Stimulated activated CD8-positive, alpha-beta memory T cell treated with anti-CD3 and anti-CD28 coated beads, Interleukin-2, amount 100 ng/mL, for 48 hours (primary cell): ENCODE data around the gene DPF1.
A peak's percentile ranks its signal among the peaks of the same experiment; 100 is the strongest.
"Not testable (repeated sequence)": the region's sequence is repeated elsewhere in the genome, so short reads cannot be mapped to it uniquely, and the experiment has no call there.

Experiments
- DNase-seq, 2 donors: peaks; one replicate each; pipeline ENCODE4 v3.0.0-alpha.2; 2020; ENCODE audit warnings: low read depth in 2 of 2

DPF1 gene

DNA sequence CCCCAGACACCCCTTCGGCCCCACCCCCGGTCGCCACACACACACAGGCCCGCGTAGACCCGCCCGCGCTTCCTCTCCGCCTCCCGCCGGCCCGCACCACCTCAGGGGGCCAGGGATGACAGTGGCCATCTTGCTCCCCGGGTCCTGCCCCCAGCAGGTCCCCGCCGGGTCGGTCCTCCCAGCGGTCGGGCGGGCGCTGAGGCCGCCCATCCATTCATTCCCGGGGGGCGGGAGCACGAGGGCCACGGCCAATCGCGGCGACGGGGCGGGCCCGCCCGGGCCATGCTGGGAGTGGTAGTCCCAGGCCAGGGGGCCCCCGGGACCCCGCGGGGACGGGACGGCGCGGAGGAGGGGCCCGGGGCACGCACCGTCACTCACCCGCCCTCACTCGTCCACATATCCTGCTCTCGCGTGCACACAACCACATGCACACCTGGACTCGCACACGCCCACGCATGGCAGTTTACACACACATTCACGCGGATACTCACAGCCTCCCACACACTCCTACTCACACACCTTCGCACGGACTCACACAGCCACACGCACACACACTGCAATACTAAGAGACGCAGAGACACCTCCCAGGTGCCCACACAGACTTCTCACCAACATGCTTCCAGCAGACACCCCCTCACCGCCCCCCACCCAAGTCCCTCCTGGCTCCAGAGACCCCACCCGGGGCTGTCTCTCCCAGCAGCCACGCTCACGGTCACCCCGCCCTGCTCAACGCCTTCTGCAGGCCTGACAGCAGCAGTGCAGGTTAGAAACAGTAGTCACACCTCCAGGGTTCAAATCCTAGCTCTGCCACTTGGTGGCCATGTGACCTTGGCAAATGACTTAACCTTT lies at the start of gene DPF1:
TSS of gene DPF1 (minus strand) at position 209 of the 849 bp plus-strand sequence. CDS start at position 129, 80 bp downstream.
- peak; percentile 41 to 66 for DNase-seq

DNA sequence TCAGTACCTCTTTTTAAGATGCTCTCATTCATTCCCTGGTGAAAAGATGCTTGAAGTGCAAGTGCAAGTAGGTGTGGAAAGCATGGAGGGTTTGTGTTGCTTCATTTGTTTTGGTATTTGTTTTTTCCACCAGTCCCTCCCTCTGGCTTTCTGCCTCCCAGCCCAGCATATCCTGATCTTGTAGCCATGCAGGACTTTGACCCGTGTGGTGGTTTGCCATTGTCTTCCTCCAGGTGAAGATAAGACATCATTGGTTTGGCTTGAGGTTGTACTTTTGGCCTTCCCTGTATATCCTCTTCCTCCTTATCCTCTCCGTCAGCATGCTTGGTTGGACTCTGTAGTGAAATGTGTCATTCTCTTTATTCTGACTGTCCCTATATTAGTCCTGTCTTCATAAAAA lies 49.5 kb upstream of the DPF1 start:
- no peak for DNase-seq

DNA sequence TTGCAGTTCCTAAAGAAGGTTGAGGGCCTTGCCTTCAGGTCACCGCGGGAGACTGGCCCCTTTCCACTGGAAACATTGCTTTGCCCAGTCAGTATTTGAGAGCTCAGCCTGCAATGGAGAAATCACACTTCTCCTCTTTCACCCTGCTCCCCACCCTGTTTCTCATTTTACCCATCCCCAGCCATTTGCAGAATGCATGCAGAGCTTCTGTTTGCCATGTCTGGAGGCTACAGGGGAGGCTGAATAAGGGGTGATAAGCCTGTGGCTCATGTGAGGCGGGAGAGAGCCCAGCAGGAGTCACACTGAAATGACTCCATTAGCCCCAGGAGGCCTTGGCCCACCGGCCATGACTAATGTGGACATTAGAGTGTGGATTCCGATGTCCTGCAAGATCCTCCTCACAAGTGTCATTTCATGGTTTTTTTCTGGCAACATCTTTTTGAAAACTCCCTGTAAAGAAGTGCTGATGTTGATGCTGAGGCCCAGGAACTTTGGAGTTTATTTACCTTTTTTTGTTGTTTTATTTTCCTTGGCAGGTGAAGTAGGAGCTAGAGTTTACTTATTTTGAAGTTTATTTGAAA lies 46.7 kb upstream of the DPF1 start:
- no peak for DNase-seq

DNA sequence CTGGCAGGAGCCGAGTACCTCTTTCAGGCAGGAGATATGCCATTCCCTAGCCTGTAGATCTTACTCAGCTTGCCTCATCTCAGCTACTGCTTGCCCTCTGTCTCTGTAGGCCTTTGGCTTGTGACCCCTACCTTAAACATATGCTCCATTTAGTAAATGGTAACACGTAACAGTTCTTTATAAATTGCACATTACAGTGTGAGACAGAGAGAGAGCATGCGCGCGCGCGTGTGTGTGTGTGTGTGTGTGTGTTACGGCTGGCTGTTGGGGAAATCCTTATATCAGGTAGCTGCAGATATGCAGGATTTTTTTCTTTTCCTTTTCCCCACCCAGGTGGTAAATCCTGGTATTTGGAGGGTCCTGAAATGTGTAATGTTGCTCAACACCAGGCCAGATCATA lies 44.5 kb upstream of the DPF1 start:
- no peak for DNase-seq

DNA sequence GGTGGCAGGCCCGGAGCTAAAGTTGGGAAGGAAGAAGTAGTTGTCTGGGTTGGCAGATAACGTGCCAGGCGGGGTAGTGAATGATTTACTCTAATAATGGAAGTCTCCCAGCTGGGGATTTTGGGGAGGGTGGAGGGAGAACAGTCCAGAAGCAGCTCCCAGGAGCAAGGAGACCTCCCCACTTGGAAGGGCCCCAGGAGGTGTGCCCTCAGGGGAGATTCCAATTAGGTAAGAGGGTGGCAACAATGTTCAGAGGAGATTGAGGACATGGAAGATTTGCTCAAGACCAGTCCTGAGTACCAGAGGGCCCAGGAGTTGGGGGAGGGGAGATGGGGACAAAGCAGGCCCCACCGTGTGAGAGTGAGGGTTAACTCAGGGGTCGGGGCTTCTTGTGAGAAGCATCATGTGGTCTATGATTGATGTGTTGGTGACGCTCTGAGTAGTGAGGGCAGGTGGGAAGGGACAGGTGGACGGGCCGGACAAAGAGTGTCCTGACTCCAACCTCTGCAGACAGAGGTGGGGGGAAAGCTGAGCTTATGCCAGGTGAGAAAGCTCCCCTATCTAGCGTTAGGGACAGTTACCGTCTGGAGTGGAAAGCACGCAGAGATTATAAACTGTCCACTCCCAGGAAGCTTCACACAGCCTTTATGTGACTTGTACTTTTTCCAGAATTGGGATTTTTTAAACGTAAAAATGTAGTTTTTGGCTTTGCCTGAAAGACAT lies 43.9 kb upstream of the DPF1 start:
- no peak for DNase-seq

DNA sequence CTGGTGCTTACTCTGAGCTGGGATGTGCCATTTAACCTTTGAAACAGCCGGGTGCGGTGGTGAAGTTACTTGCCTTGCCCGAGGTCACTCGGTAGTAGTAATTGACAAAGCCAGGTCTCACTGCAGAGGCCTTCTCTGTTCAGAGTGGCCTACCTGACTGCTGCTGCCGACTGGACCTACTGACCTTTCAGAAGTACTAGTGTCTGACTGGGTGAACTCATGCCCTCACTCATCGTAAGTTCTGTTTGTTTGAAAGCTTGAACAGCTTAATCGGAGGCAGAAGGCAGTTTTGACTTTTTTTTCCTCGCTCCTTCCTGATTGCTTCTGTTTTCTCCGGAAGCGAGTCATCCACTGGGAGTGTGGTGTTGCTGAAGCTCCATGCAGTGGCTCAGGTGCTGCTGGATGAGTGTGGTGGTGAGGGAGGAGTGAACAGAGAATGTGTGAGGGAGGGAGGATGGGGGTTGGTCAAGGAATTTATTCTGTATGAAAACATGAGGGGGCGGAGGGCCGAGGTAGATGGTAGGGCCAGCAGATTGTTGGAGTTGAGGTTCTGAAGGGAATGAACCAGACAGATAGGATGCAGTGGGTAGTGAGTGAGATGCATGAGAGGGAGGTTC lies 43.1 kb upstream of the DPF1 start:
- no peak for DNase-seq

DNA sequence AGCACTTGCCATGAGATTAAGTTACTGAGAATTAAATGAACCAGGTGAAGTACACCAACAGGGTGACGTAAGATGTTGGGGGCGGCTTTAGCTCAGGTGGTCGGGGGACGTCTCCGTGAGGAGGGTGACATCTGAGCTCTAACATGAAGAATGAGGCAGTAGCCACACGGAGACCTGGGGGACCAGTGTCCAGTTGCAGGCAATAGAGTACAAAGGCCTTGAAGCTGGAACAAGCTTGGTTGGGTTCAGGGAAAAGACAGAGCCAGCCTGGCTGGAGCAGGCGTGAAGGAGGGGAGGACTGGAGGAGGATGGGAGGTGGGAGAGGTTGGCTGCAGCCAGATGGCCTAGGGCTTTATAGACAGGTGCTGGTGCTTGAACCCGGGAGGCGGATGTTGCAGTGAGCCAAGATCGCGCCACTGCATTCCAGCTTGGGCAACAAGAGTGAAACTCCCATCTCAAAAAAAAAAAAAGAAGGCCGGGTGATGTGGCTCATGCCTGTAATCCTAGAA lies 42.0 kb upstream of the DPF1 start:
- no peak for DNase-seq

DNA sequence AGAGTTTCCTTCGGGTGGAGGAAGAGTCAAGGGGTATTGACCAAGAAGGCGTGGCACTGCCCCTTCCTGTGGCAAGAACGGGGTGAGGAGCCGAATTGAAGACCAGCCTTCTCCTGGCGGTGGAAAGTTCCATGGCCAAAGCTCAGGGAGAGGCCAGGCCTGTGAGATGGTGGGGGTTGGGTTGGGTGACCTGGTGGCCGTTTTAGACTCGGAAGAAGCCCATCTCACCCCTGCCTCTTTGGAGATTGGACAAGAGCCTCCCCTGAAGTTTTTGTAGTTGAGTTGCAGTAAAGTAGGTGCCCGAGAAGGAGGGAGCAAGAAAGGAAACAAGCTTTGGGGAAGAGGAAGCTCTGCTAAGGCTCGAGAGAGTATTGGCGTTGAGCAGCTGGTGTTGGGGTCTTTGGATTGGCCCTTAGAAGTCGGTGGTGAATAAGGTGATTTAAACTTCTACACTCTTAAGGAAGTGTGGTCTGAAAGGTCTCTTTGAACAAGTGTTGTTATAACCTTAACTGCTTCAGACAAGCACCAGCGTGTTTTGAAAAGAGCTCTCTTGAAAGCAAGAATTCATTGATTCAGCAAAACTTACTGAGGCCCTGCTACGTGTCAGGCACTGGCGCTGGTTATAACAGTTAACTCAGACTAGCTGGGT lies 41.3 kb upstream of the DPF1 start:
- DNase-seq: no peak

DNA sequence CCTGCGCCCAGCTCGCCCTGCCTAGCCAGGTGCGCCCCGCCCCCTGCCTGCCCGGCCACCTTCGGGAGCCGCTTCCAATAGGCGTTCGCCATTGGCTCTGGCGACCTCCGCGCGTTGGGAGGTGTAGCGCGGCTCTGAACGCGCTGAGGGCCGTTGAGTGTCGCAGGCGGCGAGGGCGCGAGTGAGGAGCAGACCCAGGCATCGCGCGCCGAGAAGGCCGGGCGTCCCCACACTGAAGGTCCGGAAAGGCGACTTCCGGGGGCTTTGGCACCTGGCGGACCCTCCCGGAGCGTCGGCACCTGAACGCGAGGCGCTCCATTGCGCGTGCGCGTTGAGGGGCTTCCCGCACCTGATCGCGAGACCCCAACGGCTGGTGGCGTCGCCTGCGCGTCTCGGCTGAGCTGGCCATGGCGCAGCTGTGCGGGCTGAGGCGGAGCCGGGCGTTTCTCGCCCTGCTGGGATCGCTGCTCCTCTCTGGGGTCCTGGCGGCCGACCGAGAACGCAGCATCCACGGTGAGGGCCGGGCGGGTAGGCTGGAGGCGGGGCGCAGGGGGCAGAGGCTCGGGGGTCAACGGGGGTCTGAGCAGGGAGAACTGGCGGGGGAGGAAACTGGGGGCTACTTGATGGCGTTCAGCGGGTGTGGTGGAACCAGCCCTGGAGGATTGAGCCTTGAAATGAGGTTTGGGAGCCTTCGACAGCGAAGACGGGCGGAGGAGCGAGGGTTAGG lies 40.6 kb upstream of the DPF1 start, which contains the start of gene SPINT2:
TSS of gene SPINT2 (plus strand) at position 88 of the 727 bp plus-strand sequence. CDS start at position 408, 320 bp downstream.
- DNase-seq: peak in 1 of 2 donors; percentile 14

DNA sequence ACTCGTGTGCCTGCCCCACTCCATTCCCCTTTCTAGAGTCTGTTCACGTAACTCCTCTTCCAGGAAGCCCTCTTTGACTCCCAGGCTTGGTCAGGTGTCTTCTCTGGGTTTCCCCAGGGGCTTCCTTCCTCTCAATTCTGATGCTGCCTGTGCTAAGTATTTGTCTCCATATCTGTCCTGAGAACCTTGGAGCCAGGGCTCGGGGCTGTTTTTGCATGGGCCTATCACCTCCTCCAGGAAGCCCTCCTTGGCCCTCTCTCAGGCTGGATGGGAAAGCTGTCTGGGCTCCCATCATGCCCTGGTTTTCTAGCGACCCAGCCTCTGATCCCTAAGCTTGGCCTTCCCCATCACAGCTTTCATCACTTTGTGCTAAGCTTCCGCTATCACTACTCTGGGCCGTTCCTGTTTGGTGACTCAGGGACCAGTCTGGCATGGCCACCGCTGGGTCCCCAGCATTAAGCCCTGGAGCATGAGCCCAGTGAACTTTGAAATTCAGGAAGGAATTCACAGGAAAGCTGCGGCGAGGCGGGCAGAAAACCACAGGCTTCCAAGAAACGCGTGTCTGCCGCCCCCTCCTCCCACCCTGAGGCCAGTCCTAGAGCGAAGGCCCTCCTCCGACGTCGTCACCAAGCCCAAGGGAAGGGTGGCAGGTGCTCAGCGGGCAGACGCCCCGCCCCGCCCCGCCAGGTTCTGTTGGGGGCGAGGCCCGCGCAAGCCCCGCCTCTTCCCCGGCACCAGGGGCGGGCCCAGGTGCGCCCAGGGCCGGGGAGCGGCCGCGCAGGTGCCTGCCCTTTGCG lies 39.9 kb upstream of the DPF1 start:
- DNase-seq: peak; percentile 45 to 76

DNA sequence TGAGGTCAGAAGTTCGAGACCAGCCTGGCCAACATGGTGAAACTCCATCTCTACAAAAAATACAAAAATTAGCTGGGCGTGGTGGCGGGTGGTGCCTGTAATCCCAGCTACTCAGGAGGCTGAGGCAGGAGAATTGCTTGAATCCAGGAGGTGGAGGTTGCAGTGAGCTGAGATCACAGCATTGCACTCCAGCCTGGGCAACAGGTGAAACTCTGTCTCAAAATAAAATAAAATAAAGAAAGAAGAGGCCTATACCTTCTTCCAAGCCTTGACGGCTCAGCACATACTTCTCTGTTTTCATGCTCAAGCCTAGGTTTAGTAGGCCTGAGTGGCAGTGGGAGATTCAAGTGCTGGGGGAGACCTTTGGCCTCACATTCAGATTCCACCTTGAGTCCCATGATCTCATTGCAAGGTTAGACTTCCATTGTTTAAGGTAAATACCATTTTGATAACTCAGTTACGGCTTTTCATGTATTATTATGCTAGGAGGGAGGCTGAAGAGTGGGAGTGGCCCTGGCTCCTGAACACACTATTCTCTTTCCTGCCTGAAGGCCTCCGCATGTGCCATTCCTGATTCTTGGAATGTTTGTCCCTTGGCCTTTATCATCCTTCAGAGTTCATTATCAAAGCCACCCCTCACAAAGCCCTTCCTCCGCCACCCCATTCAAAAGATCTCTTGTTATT lies 38.7 kb upstream of the DPF1 start:
- no peak for DNase-seq

DNA sequence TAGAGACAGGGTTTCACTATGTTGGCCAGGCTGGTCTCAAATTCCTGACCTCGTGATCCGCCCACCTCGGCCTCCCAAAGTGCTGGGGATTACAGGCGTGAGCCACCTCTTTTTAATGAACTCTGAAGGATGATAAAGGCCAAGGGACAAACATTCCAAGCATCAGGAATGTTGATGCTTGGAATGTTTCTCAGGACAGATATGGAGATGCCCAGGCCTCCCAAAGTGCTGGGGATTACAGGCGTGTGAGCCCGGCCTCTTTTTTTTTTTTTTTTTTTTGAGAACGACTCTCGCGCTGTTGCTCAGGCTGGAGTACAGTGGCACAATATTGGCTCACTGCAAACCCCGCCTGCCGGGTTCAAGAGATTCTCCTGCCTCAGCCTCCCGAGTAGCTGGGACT lies 37.9 kb upstream of the DPF1 start:
- not testable (repeated sequence) for DNase-seq

DNA sequence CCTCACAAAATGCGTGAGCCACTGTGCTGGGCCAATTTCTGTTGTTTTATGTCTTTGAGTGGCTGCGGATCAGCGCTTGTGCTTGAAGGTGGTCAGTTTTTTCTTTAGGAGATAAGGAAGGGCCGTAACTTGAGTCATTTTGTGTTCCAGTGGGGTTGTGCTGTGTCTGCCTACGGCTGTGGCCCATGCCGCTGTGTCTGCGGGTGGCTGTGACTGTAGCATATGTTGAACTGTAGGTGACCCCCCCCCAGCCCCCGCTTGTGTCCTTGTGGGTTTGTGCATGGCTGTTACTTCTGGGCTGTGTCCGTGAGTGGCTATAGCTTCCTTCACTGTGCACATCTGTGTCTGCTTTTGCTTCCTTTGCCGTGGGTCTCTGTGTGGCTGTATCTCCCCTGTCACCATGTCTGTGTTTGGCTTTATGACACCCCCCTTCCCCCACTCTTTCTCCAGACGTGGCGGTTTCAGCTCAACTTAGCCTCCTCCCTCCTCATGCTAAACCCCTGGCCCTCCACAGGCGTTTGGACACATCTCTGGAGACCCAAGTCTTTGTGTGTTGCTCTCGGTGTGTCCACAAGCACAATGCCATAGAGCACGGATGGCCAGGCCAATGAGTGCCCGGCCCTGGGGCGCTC lies 31.5 kb upstream of the DPF1 start:
- DNase-seq: no peak

DNA sequence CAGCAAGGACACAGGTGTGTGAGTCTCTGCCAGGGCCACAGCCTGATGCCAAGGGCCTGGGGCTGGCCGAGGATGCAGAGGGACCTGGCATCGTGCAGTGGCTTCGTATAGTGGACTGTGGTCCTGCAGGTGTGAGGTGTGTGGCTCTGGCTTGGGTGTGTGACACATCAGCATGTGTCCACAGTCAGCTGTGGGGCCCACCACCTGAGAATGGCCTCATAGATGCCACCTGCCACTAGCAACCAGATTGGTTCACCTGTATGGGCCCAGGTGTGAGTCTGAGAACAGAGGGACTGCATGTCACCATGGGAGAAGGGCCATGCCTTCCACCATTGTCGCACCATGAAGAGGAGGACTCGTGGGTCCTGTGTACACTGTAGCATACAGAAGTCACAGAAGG lies 29.8 kb upstream of the DPF1 start:
- no peak for DNase-seq

DNA sequence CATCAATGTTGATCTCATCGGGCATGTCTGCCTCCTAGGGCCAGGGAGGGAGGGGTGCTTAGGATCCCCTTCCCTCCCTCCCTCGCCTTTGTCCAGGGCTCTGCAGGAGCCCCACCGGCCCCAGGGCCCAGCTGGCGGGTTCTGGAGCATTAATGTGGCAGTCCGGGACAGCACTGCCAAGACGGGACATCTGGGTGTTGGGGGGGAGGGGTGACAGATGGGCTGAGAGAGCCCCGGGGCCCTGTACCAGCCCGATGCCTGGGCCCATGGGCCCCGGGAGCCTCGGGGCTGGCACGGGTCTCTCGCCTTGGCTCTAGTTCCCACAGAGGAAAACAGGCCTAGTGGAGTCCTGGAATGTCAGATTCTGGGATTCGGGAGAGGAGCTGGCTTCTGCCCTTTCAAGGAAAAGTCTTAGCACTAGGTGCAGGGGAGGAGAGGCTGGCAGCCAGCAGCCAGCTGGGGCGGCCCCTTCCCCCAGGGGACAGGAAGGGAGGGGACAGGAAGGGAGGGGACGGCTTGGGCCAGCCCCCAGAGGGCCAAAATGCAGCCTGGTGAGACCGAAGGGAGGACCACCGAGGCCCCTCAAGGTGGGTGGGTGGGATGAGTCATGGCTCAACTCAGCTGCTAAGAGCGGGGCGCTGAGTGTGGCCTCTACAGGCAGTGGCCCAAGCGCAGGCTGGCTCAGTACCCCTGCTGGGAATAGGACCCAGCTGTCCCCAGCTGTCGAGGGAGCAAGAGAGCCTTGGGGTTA lies 29.1 kb upstream of the DPF1 start:
- DNase-seq: no peak

DNA sequence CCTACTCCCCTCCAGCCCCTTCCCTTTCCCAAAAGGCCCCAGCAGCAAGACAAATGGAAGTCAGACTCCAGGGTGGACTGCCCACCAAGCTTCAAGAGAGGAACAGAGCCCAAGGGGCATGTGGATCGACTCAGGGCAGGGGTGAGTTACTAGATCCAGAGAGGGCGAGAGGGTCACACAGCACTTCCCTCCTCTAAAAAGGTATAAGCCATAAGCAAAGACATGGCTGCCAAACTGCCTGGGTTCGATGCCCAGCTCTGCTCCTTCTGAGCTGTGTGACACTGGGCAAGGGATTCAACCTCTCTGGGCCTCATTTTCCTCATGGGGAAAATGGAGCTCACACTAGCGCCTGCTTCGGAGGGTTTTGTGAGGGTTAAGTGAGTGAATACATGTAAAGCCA lies 28.4 kb upstream of the DPF1 start:
- DNase-seq: no peak

DNA sequence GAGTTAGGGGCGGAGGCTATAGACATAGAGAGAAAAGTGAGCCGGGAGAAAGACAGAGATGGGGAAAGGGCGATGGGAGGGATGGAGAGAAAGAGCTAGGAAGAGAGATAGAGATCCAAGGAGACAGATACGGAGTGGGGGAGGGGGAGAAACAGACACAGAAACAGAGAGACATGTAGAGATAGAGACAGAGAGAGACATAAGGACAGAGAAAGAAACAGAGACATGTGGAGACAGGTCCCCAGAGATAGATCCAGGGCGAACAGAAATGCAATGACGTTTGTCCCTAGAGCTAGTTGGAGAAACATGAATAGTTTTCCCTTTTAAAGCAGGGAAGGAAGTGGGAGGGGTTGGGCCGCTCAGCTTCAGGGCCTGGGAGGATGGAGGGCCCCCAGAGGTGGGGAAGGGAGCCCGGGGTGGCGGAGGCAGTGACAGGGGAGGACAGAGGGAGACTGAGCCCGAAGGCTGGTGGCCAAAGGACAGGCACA lies 27.6 kb upstream of the DPF1 start:
- DNase-seq: no peak
